Measurements from ENCODE around the gene TRIM28. TPM values are rescaled to one million over a fixed set of nuclear protein-coding genes. Genes with fewer than 3 reads are reported as not detected.

TRIM28 gene
- total and polyA plus RNA-seq, 9 of the 15 experiments (the other 6 are each of a cell fraction or from before 2014, with no cell fraction given) = 12.1 to 797 (median 490) TPM

DNA sequence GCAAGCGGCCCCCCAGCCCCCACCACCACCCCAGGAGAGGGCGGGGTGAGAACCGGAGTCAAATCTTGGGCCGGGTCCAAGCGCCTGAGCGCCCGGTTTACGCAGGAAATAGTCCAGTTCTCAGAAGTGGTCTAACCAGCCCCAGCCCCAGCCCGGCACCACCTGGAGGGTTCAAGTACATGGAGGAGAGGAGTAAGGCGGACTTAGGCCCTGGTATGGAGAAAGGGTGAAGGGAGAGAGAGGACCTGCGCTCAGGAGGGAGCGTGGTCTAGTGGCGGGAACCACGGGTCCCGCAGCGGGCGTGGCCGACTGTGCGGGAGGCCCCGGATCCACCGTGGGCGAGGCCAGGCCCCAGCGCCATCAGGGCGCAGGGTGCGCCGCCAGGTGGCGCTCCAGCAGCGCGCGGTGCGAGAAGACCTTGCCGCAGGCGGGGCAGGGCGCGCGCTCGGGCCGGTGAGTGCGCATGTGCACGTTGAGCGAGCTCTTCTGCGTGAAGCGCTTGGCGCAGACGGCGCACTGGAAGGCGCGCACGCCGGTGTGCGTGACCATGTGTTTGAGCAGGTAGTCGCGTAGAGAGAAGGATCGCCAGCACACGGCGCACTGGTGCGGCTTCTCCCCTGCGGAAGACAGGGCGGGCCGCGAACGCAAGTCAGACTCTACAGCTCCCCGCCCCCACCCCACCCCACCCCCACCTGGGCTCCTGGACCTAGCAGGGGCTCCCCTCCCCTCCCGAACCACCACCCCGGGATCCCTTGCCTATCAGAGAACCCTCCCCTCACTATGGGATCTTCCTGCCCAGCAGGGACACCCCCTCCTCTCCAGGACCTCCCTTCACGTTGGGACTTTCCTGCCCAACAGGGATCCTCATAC lies 29.9 kb upstream of the TRIM28 start (continued):
- TF ChIP-seq ZNF445 (CRISPR knock-in tag; IDR thresholded peaks at IDR 0.05; ENCODE audit: low read depth) (no peak), PHF21A (IDR thresholded peaks at IDR 0.05; ENCODE audit: borderline replicate concordance, low read depth) (peak; percentile 9; the same call in 1 of the 2 replicates), FIP1L1 (IDR thresholded peaks at IDR 0.05; ENCODE audit: low read depth, low read length, poor library complexity, severe bottlenecking) (peak; percentile 91), ZKSCAN1 (IDR thresholded peaks at IDR 0.05; ENCODE audit: low read depth, low read length) (peak; percentile 23; the same call in 1 of the 2 replicates), POLR3G (IDR thresholded peaks at IDR 0.05; ENCODE audit: extremely low read depth, insufficient read length, insufficient replicate concordance) (no peak), SLC30A9 (CRISPR knock-in tag; IDR thresholded peaks at IDR 0.05) (no peak), POLR2AphosphoS5 (IDR thresholded peaks at IDR 0.05; ENCODE audit: control insufficient read depth, insufficient read depth, low read depth, low read length) (no peak; the same call in 1 of the 2 replicates), RBM39 (optimal IDR thresholded peaks at IDR 0.05; ENCODE audit: low read depth, low read length) (no peak), KAT8 (IDR thresholded peaks at IDR 0.05; ENCODE audit: low read depth) (no peak), NUFIP1 (IDR thresholded peaks at IDR 0.05; ENCODE audit: partially characterized antibody) (no peak), ZFP1 (CRISPR knock-in tag; IDR thresholded peaks at IDR 0.05) (no peak), ZBTB43 (CRISPR knock-in tag; IDR thresholded peaks at IDR 0.05) (no peak), COPS2 (conservative IDR thresholded peaks at IDR 0.05) (no peak), KLF6 (CRISPR knock-in tag; IDR thresholded peaks at IDR 0.05; ENCODE audit: borderline replicate concordance) (no peak), SREBF1 (IDR thresholded peaks at IDR 0.05; ENCODE audit: borderline replicate concordance, low read depth, low read length) (no peak), U2AF2 (optimal IDR thresholded peaks at IDR 0.05; ENCODE audit: low read depth, low read length) (no peak), TBL1XR1 (IDR thresholded peaks at IDR 0.05; ENCODE audit: low read length in 2 of 2) (no peak), HDAC6 (IDR thresholded peaks at IDR 0.05; ENCODE audit: low read depth, low read length) (no peak), GTF2A2 (tag; IDR thresholded peaks at IDR 0.05) (no peak), E2F3 (CRISPR knock-in tag; IDR thresholded peaks at IDR 0.05) (0 out of 2 replicates have a peak, but pooled peaks have one; percentile 66), MYNN (IDR thresholded peaks at IDR 0.05) (no peak), MYNN (CRISPR knock-in tag; IDR thresholded peaks at IDR 0.05) (no peak), ZNF589 (CRISPR knock-in tag; IDR thresholded peaks at IDR 0.05; ENCODE audit: low read depth) (no peak), ZNF592 (IDR thresholded peaks at IDR 0.05) (peak; percentile 84)

Measured in K562 (cell line).